WTC11 (cell line): ENCODE data around the gene SIGLEC12. TPM values are rescaled to one million over a fixed set of nuclear protein-coding genes. Genes with fewer than 3 reads are reported as not detected.

Experiments used
- ATAC-seq: fragments of 200-7000 bp; cut with Tn5 transposase; 2 replicates; pipeline ENCODE4 v1.10.0; 2021; ENCODE audit warnings: mild to moderate bottlenecking, moderate library complexity
- CTCF ChIA-PET: fragments of 300-600 bp; sonication (Branson Sonifier 250); formaldehyde crosslinking; loops from one replicate; lab custom pipeline; 2021; ENCODE audit warnings: antibody characterized with exemption; lab: Charles Lee
- POLR2A ChIA-PET: fragments of 350-600 bp; sonication (Branson Sonifier 250); formaldehyde crosslinking; loops from one replicate; lab custom pipeline; 2021; ENCODE audit warnings: antibody characterized with exemption; lab: Charles Lee
- DNase-seq: peaks from one replicate; pipeline ENCODE4 v3.0.0; 2021; ENCODE audit warnings: low spot score
- H3K27ac Mint-ChIP-seq: 2 replicates; pipeline ENCODE4 v1.8.0; 2021; ENCODE audit warnings: mixed read lengths
- H3K27me3 Mint-ChIP-seq: 2 replicates; pipeline ENCODE4 v1.8.0; 2021; ENCODE audit warnings: low read depth, mild to moderate bottlenecking, moderate library complexity, mixed read lengths
- H3K36me3 Mint-ChIP-seq: 2 replicates; pipeline ENCODE4 v1.8.0; 2021; ENCODE audit warnings: mixed read lengths
- H3K4me1 Mint-ChIP-seq: 2 replicates; pipeline ENCODE4 v1.8.0; 2022; ENCODE audit warnings: mixed read lengths
- H3K4me3 Mint-ChIP-seq: 2 replicates; pipeline ENCODE4 v1.8.0; 2021; ENCODE audit warnings: mild to moderate bottlenecking, moderate library complexity, mixed read lengths
- H3K9me3 Mint-ChIP-seq: 2 replicates; pipeline ENCODE4 v1.8.0; 2021; ENCODE audit warnings: mixed read lengths
- AR ChIP-seq: fragments of 250-450 bp; sonication (Bioruptor Pico); IDR thresholded peaks from 2 replicates; pipeline ENCODE4 v1.9.0; 2021; ENCODE audit warnings: mild to moderate bottlenecking
- ATF1 ChIP-seq: sonication (generic); formaldehyde crosslinking; IDR thresholded peaks from 2 replicates; pipeline ENCODE4 v1.8.1; 2023; ENCODE audit warnings: mild to moderate bottlenecking, moderate library complexity, missing genetic modification reagents
- ATF2 ChIP-seq: sonication (generic); formaldehyde crosslinking; IDR thresholded peaks from 2 replicates; pipeline ENCODE4 v1.8.1; 2022; ENCODE audit warnings: low read depth, missing genetic modification reagents, borderline replicate concordance
- ELF4 ChIP-seq: sonication (generic); formaldehyde crosslinking; IDR thresholded peaks from 2 replicates; pipeline ENCODE4 v1.8.1; 2022; ENCODE audit warnings: low read depth, mild to moderate bottlenecking, moderate library complexity, missing genetic modification reagents
- FOXJ3 ChIP-seq: sonication (generic); formaldehyde crosslinking; IDR thresholded peaks from 2 replicates; pipeline ENCODE4 v1.9.0; 2021; ENCODE audit warnings: missing genetic modification reagents, mild to moderate bottlenecking, borderline replicate concordance
- HMGA2 ChIP-seq: fragments of 250-450 bp; sonication (Bioruptor Pico); IDR thresholded peaks from 2 replicates; pipeline ENCODE4 v1.4.0; 2021; ENCODE audit warnings: mild to moderate bottlenecking, moderate library complexity
- IRF2 ChIP-seq: sonication (generic); formaldehyde crosslinking; IDR thresholded peaks from 2 replicates; pipeline ENCODE4 v1.8.0; 2022; ENCODE audit warnings: low read depth, missing genetic modification reagents, borderline replicate concordance
- KAT7 ChIP-seq: sonication (generic); formaldehyde crosslinking; IDR thresholded peaks from 2 replicates; pipeline ENCODE4 v1.8.1; 2023; ENCODE audit warnings: missing genetic modification reagents, mild to moderate bottlenecking, borderline replicate concordance
- MXD4 ChIP-seq: fragments of 250-450 bp; sonication (Bioruptor Pico); IDR thresholded peaks from 2 replicates; pipeline ENCODE4 v1.8.0; 2021; ENCODE audit warnings: mild to moderate bottlenecking, moderate library complexity, borderline replicate concordance
- NR3C1 ChIP-seq: sonication (generic); formaldehyde crosslinking; conservative IDR thresholded peaks from 2 replicates; pipeline ENCODE4 v1.8.1; 2023; ENCODE audit warnings: low read depth, mild to moderate bottlenecking, missing genetic modification reagents
- OVOL2 ChIP-seq: fragments of 250-450 bp; sonication (Bioruptor Pico); IDR thresholded peaks from 2 replicates; pipeline ENCODE4 v1.9.0; 2021; ENCODE audit warnings: mild to moderate bottlenecking, borderline replicate concordance
- RELA ChIP-seq: sonication (generic); formaldehyde crosslinking; IDR thresholded peaks from 2 replicates; pipeline ENCODE4 v1.8.1; 2022; ENCODE audit warnings: missing genetic modification reagents, mild to moderate bottlenecking, borderline replicate concordance
- RORB ChIP-seq: fragments of 250-450 bp; sonication (Bioruptor Pico); IDR thresholded peaks from 2 replicates; pipeline ENCODE4 v1.9.0; 2021; ENCODE audit warnings: mild to moderate bottlenecking
- SMAD4 ChIP-seq: sonication (generic); formaldehyde crosslinking; IDR thresholded peaks from 2 replicates; pipeline ENCODE4 v1.8.0; 2022; ENCODE audit warnings: mild to moderate bottlenecking, missing genetic modification reagents
- ZBTB21 ChIP-seq: sonication (generic); formaldehyde crosslinking; IDR thresholded peaks from 2 replicates; pipeline ENCODE4 v1.8.1; 2023; ENCODE audit warnings: mild to moderate bottlenecking, missing genetic modification reagents, borderline replicate concordance
- ZMAT4 ChIP-seq: fragments of 250-450 bp; sonication (Bioruptor Pico); IDR thresholded peaks from 2 replicates; pipeline ENCODE4 v1.9.0; 2021; ENCODE audit warnings: mild to moderate bottlenecking
- ZNF423 ChIP-seq: fragments of 250-450 bp; sonication (Bioruptor Pico); IDR thresholded peaks from 2 replicates; pipeline ENCODE4 v2.1.2; 2022; ENCODE audit warnings: mild to moderate bottlenecking, moderate library complexity
- total RNA-seq: library from RNA; stranded (reverse); gene quantifications from 3 replicates; pipeline ENCODE4 v1.2.3, GENCODE V29; 2021
- TF ChIP-seq, protein P1 (sequence below): sonication (generic); formaldehyde crosslinking; IDR thresholded peaks from 2 replicates; pipeline ENCODE4 v1.8.1; 2022; ENCODE audit warnings: missing genetic modification reagents, borderline replicate concordance
- TF ChIP-seq, protein P2 (sequence below): sonication (generic); formaldehyde crosslinking; IDR thresholded peaks from 2 replicates; pipeline ENCODE4 v1.8.1; 2023; ENCODE audit warnings: mild to moderate bottlenecking, missing genetic modification reagents
- TF ChIP-seq, protein P3 (sequence below): sonication (generic); formaldehyde crosslinking; IDR thresholded peaks from 2 replicates; pipeline ENCODE4 v1.8.0; 2022; ENCODE audit warnings: mild to moderate bottlenecking, missing genetic modification reagents
- TF ChIP-seq, protein P4 (sequence below): fragments of 250-450 bp; sonication (Bioruptor Pico); conservative IDR thresholded peaks from 2 replicates; pipeline ENCODE4 v1.9.0; 2021; ENCODE audit warnings: mild to moderate bottlenecking
- TF ChIP-seq, protein P5 (sequence below): sonication (generic); formaldehyde crosslinking; IDR thresholded peaks from 2 replicates; pipeline ENCODE4 v1.8.0; 2022; ENCODE audit warnings: mild to moderate bottlenecking, missing genetic modification reagents
- TF ChIP-seq, protein P6 (sequence below): sonication (generic); formaldehyde crosslinking; IDR thresholded peaks from 2 replicates; pipeline ENCODE4 v1.8.1; 2022; ENCODE audit warnings: mild to moderate bottlenecking, moderate library complexity, missing genetic modification reagents

The SIGLEC12 gene
- total RNA-seq, 1 experiment from 2014 or later = not detected

- H3K27me3 Mint-ChIP-seq = peaks cover 46% of the 10 kb centered on the region
- H3K27ac Mint-ChIP-seq = no peak overlapping the region
- no peak overlapping the region for H3K4me3 Mint-ChIP-seq
- DNase-seq (no peak), ATAC-seq (no peak)
- H3K36me3 Mint-ChIP-seq = no peaks in the 10 kb centered on the region
- POLR2A ChIA-PET = no interaction called here
- peaks cover 5% of the 10 kb centered on the region; the same call in 1 of the 2 replicates for H3K9me3 Mint-ChIP-seq
- H3K4me1 Mint-ChIP-seq = peaks cover 3% of the 10 kb centered on the region
- CTCF ChIA-PET = no interaction called here
- TF ChIP-seq ATF2 (no peak), AR (no peak), NR3C1 (no peak), RELA (CRISPR knock-in tag) (no peak), KAT7 (no peak)
- TF ChIP-seq, protein P1, sequence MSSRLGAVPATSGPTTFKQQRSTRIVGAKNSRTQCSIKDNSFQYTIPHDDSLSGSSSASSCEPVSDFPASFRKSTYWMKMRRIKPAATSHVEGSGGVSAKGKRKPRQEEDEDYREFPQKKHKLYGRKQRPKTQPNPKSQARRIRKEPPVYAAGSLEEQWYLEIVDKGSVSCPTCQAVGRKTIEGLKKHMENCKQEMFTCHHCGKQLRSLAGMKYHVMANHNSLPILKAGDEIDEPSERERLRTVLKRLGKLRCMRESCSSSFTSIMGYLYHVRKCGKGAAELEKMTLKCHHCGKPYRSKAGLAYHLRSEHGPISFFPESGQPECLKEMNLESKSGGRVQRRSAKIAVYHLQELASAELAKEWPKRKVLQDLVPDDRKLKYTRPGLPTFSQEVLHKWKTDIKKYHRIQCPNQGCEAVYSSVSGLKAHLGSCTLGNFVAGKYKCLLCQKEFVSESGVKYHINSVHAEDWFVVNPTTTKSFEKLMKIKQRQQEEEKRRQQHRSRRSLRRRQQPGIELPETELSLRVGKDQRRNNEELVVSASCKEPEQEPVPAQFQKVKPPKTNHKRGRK (CRISPR knock-in tag) = no peak
- TF ChIP-seq, protein P2, sequence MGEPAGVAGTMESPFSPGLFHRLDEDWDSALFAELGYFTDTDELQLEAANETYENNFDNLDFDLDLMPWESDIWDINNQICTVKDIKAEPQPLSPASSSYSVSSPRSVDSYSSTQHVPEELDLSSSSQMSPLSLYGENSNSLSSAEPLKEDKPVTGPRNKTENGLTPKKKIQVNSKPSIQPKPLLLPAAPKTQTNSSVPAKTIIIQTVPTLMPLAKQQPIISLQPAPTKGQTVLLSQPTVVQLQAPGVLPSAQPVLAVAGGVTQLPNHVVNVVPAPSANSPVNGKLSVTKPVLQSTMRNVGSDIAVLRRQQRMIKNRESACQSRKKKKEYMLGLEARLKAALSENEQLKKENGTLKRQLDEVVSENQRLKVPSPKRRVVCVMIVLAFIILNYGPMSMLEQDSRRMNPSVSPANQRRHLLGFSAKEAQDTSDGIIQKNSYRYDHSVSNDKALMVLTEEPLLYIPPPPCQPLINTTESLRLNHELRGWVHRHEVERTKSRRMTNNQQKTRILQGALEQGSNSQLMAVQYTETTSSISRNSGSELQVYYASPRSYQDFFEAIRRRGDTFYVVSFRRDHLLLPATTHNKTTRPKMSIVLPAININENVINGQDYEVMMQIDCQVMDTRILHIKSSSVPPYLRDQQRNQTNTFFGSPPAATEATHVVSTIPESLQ = no peak
Measured at GRCh38 chr19:51544038-51544437, 42.4 kb upstream of the SIGLEC12 start.

- POLR2A ChIA-PET = no interaction called here
- Mint-ChIP-seq H3K36me3 (no peaks in the 10 kb centered on the region), H3K27ac (no peak overlapping the region), H3K4me1 (peaks cover 3% of the 10 kb centered on the region), H3K9me3 (no peaks in the 10 kb centered on the region), H3K4me3 (no peak overlapping the region), H3K27me3 (peaks cover 39% of the 10 kb centered on the region)
- no peak for DNase-seq
- CTCF ChIA-PET = no interaction called here
- no peak for ATAC-seq
- TF ChIP-seq, protein P3, sequence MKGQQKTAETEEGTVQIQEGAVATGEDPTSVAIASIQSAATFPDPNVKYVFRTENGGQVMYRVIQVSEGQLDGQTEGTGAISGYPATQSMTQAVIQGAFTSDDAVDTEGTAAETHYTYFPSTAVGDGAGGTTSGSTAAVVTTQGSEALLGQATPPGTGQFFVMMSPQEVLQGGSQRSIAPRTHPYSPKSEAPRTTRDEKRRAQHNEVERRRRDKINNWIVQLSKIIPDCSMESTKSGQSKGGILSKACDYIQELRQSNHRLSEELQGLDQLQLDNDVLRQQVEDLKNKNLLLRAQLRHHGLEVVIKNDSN (CRISPR knock-in tag) = no peak
- TF ChIP-seq SMAD4 (CRISPR knock-in tag) (no peak), OVOL2 (CRISPR knock-in tag) (no peak), IRF2 (CRISPR knock-in tag) (no peak), ZNF423 (CRISPR knock-in tag) (no peak), ELF4 (CRISPR knock-in tag) (no peak), RORB (no peak), ZBTB21 (CRISPR knock-in tag) (no peak), FOXJ3 (CRISPR knock-in tag) (no peak), HMGA2 (no peak), MXD4 (CRISPR knock-in tag) (no peak), ZMAT4 (CRISPR knock-in tag) (no peak), ATF1 (no peak)
- TF ChIP-seq, protein P4, sequence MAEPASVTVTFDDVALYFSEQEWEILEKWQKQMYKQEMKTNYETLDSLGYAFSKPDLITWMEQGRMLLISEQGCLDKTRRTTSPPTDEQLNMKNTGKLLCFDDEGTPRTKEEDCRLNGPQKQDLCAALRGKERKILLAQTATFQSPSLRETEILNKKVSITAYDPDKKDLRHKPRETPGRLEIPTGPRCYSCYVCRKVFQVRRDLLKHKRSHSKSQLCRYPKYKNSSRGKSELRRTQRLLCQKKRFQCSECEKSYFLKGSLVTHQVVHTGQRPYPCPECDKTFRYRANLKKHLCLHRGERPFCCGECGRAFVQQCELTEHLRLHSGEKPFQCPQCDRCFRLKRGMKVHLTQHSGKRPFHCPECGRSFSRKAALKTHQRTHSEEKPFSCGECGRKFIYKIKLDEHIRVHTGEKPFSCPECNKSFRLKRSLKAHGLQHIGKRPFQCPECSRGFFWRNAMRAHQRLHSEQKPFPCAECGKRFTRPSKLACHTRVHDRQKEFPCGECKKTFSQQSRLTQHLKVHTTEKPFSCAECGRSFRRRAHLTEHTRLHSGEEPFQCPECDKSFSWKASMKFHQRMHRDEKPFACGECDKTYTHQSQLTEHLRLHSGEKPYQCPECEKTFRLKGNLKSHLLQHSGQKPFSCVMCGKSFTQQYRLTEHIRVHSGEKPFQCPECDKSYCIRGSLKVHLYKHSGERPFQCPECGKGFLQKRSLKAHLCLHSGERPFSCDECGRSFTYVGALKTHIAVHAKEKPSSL = no peak
- TF ChIP-seq, protein P5, sequence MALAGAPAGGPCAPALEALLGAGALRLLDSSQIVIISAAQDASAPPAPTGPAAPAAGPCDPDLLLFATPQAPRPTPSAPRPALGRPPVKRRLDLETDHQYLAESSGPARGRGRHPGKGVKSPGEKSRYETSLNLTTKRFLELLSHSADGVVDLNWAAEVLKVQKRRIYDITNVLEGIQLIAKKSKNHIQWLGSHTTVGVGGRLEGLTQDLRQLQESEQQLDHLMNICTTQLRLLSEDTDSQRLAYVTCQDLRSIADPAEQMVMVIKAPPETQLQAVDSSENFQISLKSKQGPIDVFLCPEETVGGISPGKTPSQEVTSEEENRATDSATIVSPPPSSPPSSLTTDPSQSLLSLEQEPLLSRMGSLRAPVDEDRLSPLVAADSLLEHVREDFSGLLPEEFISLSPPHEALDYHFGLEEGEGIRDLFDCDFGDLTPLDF (CRISPR knock-in tag) = no peak
- TF ChIP-seq, protein P6, sequence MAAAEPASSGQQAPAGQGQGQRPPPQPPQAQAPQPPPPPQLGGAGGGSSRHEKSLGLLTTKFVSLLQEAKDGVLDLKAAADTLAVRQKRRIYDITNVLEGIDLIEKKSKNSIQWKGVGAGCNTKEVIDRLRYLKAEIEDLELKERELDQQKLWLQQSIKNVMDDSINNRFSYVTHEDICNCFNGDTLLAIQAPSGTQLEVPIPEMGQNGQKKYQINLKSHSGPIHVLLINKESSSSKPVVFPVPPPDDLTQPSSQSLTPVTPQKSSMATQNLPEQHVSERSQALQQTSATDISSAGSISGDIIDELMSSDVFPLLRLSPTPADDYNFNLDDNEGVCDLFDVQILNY (CRISPR knock-in tag) = no peak
Measured at GRCh38 chr19:51542699-51543098, 41.1 kb upstream of the SIGLEC12 start.
